ENCODE measurements around the gene PGF. TPM values are rescaled to one million over a fixed set of nuclear protein-coding genes. Genes with fewer than 3 reads are reported as not detected.

Gene PGF
- polyA plus RNA-seq, 3 donors from 2014 or later: 0.06 to 0.07 TPM; not detected in 1

DNA sequence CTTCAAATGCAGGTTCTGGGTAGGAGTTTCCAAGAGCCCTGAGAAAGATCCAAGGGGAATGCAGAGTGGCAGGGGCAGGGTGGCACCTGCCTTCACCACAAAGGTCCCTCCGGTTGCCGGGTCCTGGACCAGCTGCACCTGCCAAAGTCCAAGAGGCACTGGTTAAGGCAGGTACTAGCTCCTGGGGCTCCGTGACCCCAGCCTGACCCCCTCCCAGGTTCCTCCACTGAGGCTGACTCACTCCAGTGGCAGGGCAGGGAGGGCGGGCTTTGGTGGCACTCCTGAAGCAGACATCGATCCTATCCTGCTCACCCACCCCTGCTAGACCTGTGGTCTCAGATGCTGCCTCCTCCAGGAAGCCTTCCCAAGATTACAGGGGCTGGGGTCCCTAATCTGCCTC is 43.7 kb downstream of the PGF start:
- H3K4me3 Mint-ChIP-seq: no peak overlapping the region
- peaks cover 4 to 8% of the 10 kb centered on the region in 2 donors for H3K4me1 Mint-ChIP-seq
- no peak for DNase-seq
- no peaks in the 10 kb centered on the region for H3K36me3 Mint-ChIP-seq
- H3K27me3 Mint-ChIP-seq (ENCODE audit: low read depth in 3 of 3): peaks cover 0 to 1% (median 0%) of the 10 kb centered on the region in 3 donors
- no peak overlapping the region for H3K27ac Mint-ChIP-seq
- H3K9me3 Mint-ChIP-seq: no peaks in the 10 kb centered on the region

DNA sequence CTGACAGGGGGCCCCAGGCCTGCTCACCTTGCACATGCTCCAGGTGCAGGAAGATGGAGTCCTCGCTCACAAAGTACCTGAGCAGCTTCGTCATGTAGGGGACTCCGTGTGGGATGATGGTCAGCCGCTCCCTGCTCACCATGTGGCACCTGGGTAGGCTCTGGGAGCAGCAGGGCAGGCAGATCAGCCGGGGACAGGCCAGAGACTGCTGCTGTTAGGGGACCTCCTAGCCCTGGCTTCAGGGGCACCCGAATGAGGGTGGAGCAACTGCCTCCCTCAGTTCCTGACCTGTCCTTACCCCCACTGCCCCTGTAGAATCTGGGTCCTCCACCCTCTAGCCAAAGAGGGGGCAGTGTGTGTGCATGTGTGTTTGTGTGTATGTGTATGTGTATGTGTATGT is 44.2 kb downstream of the PGF start:
- Mint-ChIP-seq H3K4me1 (peaks cover 4 to 8% of the 10 kb centered on the region in 2 donors), H3K27me3 (ENCODE audit: low read depth in 3 of 3) (peaks cover 0 to 1% (median 0%) of the 10 kb centered on the region in 3 donors), H3K4me3 (no peak overlapping the region), H3K36me3 (no peaks in the 10 kb centered on the region), H3K9me3 (no peaks in the 10 kb centered on the region), H3K27ac (no peak overlapping the region)
- DNase-seq: no peak

DNA sequence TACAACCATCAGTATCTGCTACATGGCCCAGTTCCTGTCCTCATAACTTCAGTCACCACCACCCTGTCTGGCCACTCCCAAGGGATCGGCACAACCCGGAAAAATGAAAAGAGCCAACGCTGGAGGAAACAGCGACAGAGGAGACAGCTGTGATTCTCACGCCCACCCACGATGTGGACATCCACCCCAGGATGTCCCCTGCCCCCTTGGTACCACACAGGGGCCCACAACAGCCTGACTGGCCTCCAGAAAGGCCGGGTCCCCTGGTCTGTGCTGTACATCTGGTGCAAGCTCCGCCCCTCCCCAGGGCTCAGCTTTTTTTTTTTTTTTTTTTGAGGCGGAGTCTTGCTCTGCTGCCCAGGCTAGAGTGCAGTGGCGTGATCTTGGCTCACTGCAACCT is 44.8 kb downstream of the PGF start:
- no peaks in the 10 kb centered on the region for H3K36me3 Mint-ChIP-seq
- peak overlapping the region in 1 of 6 donors; percentile 4 for H3K27ac Mint-ChIP-seq
- peaks cover 0 to 1% (median 0%) of the 10 kb centered on the region in 3 donors for H3K27me3 Mint-ChIP-seq (ENCODE audit: low read depth in 3 of 3)
- DNase-seq: no peak
- no peak overlapping the region for H3K4me3 Mint-ChIP-seq
- H3K9me3 Mint-ChIP-seq: no peaks in the 10 kb centered on the region
- peaks cover 6 to 12% of the 10 kb centered on the region in 2 donors for H3K4me1 Mint-ChIP-seq

- peaks cover 6 to 13% of the 10 kb centered on the region in 2 donors for H3K4me1 Mint-ChIP-seq
- peaks cover 0 to 2% (median 1%) of the 10 kb centered on the region in 3 donors for H3K27me3 Mint-ChIP-seq (ENCODE audit: low read depth in 3 of 3)
- no peaks in the 10 kb centered on the region for H3K9me3 Mint-ChIP-seq
- no peaks in the 10 kb centered on the region for H3K36me3 Mint-ChIP-seq
- H3K27ac Mint-ChIP-seq: no peak overlapping the region
- H3K4me3 Mint-ChIP-seq: no peak overlapping the region
- no peak for DNase-seq
Measured at GRCh38 chr14:74909911-74910310, 45.5 kb downstream of the PGF start.

GRCh38 chr14:74909501-74909900 is 45.9 kb downstream of the PGF start:
- Mint-ChIP-seq H3K9me3 (no peaks in the 10 kb centered on the region), H3K27ac (no peak overlapping the region), H3K27me3 (ENCODE audit: low read depth in 3 of 3) (peaks cover 0 to 2% (median 1%) of the 10 kb centered on the region in 3 donors), H3K4me3 (no peak overlapping the region), H3K36me3 (no peaks in the 10 kb centered on the region), H3K4me1 (peaks cover 6 to 13% of the 10 kb centered on the region in 2 donors)
- DNase-seq: no peak

GRCh38 chr14:74908861-74909341 is 46.5 kb downstream of the PGF start:
- no peak overlapping the region for H3K4me3 Mint-ChIP-seq
- no peak overlapping the region for H3K27ac Mint-ChIP-seq
- H3K4me1 Mint-ChIP-seq: peaks cover 6 to 13% of the 10 kb centered on the region in 2 donors
- no peak for DNase-seq
- peaks cover 0 to 2% (median 1%) of the 10 kb centered on the region in 3 donors for H3K27me3 Mint-ChIP-seq (ENCODE audit: low read depth in 3 of 3)
- no peaks in the 10 kb centered on the region for H3K36me3 Mint-ChIP-seq
- H3K9me3 Mint-ChIP-seq: no peaks in the 10 kb centered on the region

- H3K9me3 Mint-ChIP-seq: no peaks in the 10 kb centered on the region
- H3K27me3 Mint-ChIP-seq (ENCODE audit: low read depth in 3 of 3): peaks cover 0 to 2% (median 1%) of the 10 kb centered on the region in 3 donors
- H3K4me3 Mint-ChIP-seq: no peak overlapping the region
- H3K27ac Mint-ChIP-seq: no peak overlapping the region
- peaks cover 0 to 4% (median 0%) of the 10 kb centered on the region in 3 donors for H3K36me3 Mint-ChIP-seq
- DNase-seq: no peak
- peaks cover 6 to 13% of the 10 kb centered on the region in 2 donors for H3K4me1 Mint-ChIP-seq
Measured at GRCh38 chr14:74907744-74908143, 47.7 kb downstream of the PGF start.

GRCh38 chr14:74906925-74907521 is 48.4 kb downstream of the PGF start:
- H3K9me3 Mint-ChIP-seq: no peaks in the 10 kb centered on the region

DNA sequence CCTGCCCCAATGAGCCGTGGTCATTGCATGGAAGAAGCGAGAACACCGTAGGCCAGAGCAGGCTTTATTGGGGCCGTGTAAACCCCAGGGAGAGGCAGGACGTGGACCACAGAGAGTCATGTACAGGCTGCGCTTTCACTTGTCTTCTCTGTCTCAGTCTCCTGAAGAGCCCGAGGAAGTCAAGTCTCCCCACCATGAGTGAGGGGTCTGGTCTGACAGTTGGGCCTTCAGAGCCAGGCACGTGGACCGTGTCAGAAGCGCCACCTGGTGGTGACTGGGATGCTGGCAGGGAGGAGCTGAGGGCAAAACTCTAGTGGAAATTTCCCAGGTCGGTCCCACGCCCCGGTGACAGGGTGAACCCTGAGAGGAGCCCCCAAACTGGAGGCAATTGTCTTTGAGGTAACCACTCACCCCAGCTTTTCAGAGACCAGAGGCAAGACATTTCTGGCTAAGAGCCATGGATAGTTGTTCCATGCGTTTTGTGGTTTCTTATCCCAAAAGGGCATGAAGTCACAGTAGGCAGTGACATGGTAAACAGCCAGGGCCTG is 49.7 kb downstream of the PGF start:
- peak; percentile 67 to 75 (median 69) for DNase-seq
- Mint-ChIP-seq H3K36me3 (peaks cover 0 to 14% (median 0%) of the 10 kb centered on the region in 3 donors), H3K27ac (peak overlapping the region; percentile 20 to 79 (median 48)), H3K4me3 (no peak overlapping the region), H3K9me3 (no peaks in the 10 kb centered on the region), H3K27me3 (ENCODE audit: low read depth in 3 of 3) (peaks cover 0 to 2% (median 1%) of the 10 kb centered on the region in 3 donors), H3K4me1 (peaks cover 6 to 13% of the 10 kb centered on the region in 2 donors)

More at GRCh38 chr14:74906925-74907521, 48.4 kb downstream of the PGF start:
- Mint-ChIP-seq H3K36me3 (peaks cover 0 to 9% (median 0%) of the 10 kb centered on the region in 3 donors), H3K27me3 (ENCODE audit: low read depth in 3 of 3) (peaks cover 0 to 2% (median 1%) of the 10 kb centered on the region in 3 donors), H3K4me1 (peaks cover 6 to 13% of the 10 kb centered on the region in 2 donors), H3K27ac (peak overlapping the region in 4 of 6 donors; percentile 30 to 67 (median 40)), H3K4me3 (no peak overlapping the region)
- peak; percentile 9 to 18 (median 12) for DNase-seq

GRCh38 chr14:74904635-74905503 is 50.5 kb downstream of the PGF start:
- no peak for DNase-seq
- peak overlapping the region; percentile 46 to 83 (median 68) for H3K27ac Mint-ChIP-seq
- peaks cover 0 to 2% (median 1%) of the 10 kb centered on the region in 3 donors for H3K27me3 Mint-ChIP-seq (ENCODE audit: low read depth in 3 of 3)
- no peak overlapping the region for H3K4me3 Mint-ChIP-seq
- H3K9me3 Mint-ChIP-seq: no peaks in the 10 kb centered on the region
- H3K4me1 Mint-ChIP-seq: peaks cover 6 to 13% of the 10 kb centered on the region in 2 donors
- H3K36me3 Mint-ChIP-seq: peaks cover 0 to 20% (median 7%) of the 10 kb centered on the region in 3 donors

DNA sequence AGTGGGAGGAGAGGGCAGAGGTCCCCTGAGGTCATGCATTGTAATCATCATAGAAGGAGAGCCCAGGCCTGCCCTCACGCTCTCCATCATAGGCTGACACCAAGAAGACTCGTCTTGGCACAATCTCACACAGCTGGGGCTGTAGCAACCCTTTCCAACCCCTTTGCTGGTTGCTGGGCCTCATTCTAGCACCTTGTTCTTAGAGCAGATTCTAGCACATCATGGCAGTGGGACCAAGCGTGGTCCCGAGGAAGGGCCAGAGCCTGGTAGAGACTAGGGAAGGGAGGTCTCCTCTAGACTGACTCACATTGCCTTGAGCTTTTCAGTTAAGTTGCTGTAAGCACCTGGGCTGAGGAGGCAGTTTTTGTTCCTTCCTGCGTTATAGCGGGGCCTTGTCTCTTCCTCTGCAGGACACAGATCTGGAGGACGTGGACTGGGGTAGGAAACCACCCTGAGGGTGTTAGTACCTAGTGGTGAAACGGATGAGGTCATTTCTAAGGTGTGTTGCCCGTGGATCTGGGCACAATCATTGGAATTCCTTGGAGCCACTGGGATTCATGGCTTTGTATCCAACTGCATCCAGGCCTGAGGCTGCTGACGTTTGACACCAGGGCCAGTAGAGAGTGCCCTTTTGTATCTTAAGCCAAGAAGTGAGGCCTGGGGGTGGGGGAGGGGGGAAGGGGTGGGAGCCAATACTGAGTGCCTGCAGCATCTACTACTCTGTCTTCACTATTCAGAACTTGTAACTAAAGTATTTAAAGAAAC is 52.3 kb downstream of the PGF start:
- Mint-ChIP-seq H3K27ac (peak overlapping the region in 3 of 6 donors; percentile 14 to 52 (median 29)), H3K9me3 (no peaks in the 10 kb centered on the region), H3K36me3 (peaks cover 0 to 37% (median 24%) of the 10 kb centered on the region in 3 donors), H3K4me3 (no peak overlapping the region), H3K27me3 (ENCODE audit: low read depth in 3 of 3) (peaks cover 0 to 2% (median 2%) of the 10 kb centered on the region in 3 donors), H3K4me1 (peaks cover 6 to 13% of the 10 kb centered on the region in 2 donors)
- no peak for DNase-seq

- H3K27me3 Mint-ChIP-seq (ENCODE audit: low read depth in 3 of 3): peaks cover 0 to 2% (median 0%) of the 10 kb centered on the region in 3 donors
- peaks cover 0 to 2% of the 10 kb centered on the region in 2 donors for H3K4me1 Mint-ChIP-seq
- no peak for DNase-seq
- peaks cover 16 to 66% (median 42%) of the 10 kb centered on the region in 3 donors for H3K36me3 Mint-ChIP-seq
- H3K4me3 Mint-ChIP-seq: no peak overlapping the region
- H3K9me3 Mint-ChIP-seq: no peaks in the 10 kb centered on the region
- peak overlapping the region in 2 of 6 donors; percentile 24 to 62 for H3K27ac Mint-ChIP-seq
Measured at GRCh38 chr14:74898694-74899093, 56.7 kb downstream of the PGF start.

DNA sequence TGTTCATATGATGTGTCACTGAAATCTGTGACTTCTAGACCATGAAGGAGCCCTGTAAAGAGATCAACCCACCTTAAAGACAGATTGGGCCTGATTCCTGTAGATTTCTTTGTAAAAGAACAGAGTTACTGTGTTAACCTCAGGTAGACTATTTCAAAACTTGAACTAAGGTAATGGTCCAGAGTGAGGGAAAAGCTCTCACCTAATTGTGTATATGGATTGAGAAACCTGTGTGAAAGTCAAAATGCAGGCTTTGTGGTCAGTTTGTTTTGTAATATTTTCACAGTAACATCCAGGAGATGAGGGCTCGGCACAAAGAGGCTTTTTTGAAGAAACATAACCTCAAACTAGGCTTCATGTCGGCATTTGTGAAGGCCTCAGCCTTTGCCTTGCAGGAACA is 57.3 kb downstream of the PGF start:
- DNase-seq: no peak
- Mint-ChIP-seq H3K4me3 (no peak overlapping the region), H3K27me3 (ENCODE audit: low read depth in 3 of 3) (peaks cover 0 to 2% (median 0%) of the 10 kb centered on the region in 3 donors), H3K9me3 (no peaks in the 10 kb centered on the region), H3K27ac (peak overlapping the region in 1 of 6 donors; percentile 40), H3K4me1 (peaks cover 0 to 2% of the 10 kb centered on the region in 2 donors), H3K36me3 (peaks cover 16 to 67% (median 42%) of the 10 kb centered on the region in 3 donors)

Measured in immature natural killer cell (primary cell).